H1 (cell line): Measurements from ENCODE around the gene ASCC1. TPM values are rescaled to one million over a fixed set of nuclear protein-coding genes. Genes with fewer than 3 reads are reported as not detected.

Experiments used
- CTCF ChIA-PET: fragments of 300-600 bp; sonication (Branson Sonifier 250); formaldehyde crosslinking; loops from one replicate; lab custom pipeline; 2021; ENCODE audit not compliant: partially characterized antibody; lab: Charles Lee
- POLR2A ChIA-PET: fragments of 300-600 bp; sonication (Branson Sonifier 250); formaldehyde crosslinking; loops from one replicate; lab custom pipeline; 2021; ENCODE audit warnings: inconsistent platforms; ENCODE audit not compliant: partially characterized antibody; lab: Charles Lee
- DNase-seq, 2 experiments: peaks; one replicate each; pipeline versions ENCODE4 v3.0.0 to v3.0.0-alpha.2; 2010 to 2022; ENCODE audit warnings: low spot score in 2 of 2, low read depth in 1 of 2, mixed read lengths in 1 of 2
- FAIRE-seq: peaks from 2 replicates; lab custom pipeline; 2011; peaks lifted over from hg19 to GRCh38; lab: Jason Lieb, UNC
- H2AFZ ChIP-seq: 2 replicates; pipeline ENCODE4 v1.8.1; 2012; ENCODE audit warnings: low read length, inconsistent platforms
- H2AK5ac ChIP-seq: 2 replicates; pipeline ENCODE4 v1.6.1; 2013; ENCODE audit warnings: low read depth, low read length
- H2BK120ac ChIP-seq: replicated peaks from 2 replicates; pipeline ENCODE3; 2013; ENCODE audit warnings: low read depth, low read length, inconsistent platforms
- H2BK12ac ChIP-seq: 2 replicates; pipeline ENCODE4 v1.6.1; 2013; ENCODE audit warnings: low read depth, low read length
- H2BK15ac ChIP-seq: 2 replicates; pipeline ENCODE4 v1.6.1; 2013; ENCODE audit warnings: low read length
- H2BK20ac ChIP-seq: 2 replicates; pipeline ENCODE4 v1.6.1; 2013; ENCODE audit warnings: low read length
- H2BK5ac ChIP-seq: 2 replicates; pipeline ENCODE4 v1.6.1; 2013; ENCODE audit warnings: low read depth, low read length
- H3K14ac ChIP-seq: 2 replicates; pipeline ENCODE4 v1.6.1; 2013; ENCODE audit warnings: inconsistent platforms; ENCODE audit not compliant: insufficient read length
- H3K18ac ChIP-seq: 2 replicates; pipeline ENCODE4 v1.6.1; 2013; ENCODE audit warnings: low read length; ENCODE audit errors: extremely low read depth
- H3K23ac ChIP-seq: 2 replicates; pipeline ENCODE4 v1.6.1; 2013; ENCODE audit warnings: inconsistent platforms; ENCODE audit not compliant: insufficient read length
- H3K23me2 ChIP-seq: 2 replicates; pipeline ENCODE4 v1.6.1; 2013; ENCODE audit warnings: low read depth, low read length
- H3K27ac ChIP-seq: 2 replicates; pipeline ENCODE4 v1.6.1; 2011; ENCODE audit warnings: low read depth, low read length, inconsistent platforms
- H3K27me3 ChIP-seq, 4 experiments: replicated peaks in 1 of 4; 1 replicate in 1 of 4; 2 replicates in 3 of 4; pipeline versions ENCODE4 v1.6.1 to v1.8.1; 2011 to 2013; ENCODE audit warnings: low read length in 3 of 4, mild to moderate bottlenecking in 3 of 4, inconsistent platforms in 2 of 4, mixed read lengths in 2 of 4, moderate library complexity in 1 of 4; ENCODE audit not compliant: control insufficient read depth in 3 of 4, insufficient read depth in 3 of 4; ENCODE audit errors: extremely low read depth in 1 of 4
- H3K36me3 ChIP-seq, 4 experiments: 2 replicates each; pipeline versions ENCODE4 v1.6.1 to v1.8.1; 2011 to 2013; ENCODE audit warnings: mild to moderate bottlenecking in 4 of 4, low read length in 3 of 4, moderate library complexity in 2 of 4, control low read depth in 1 of 4, inconsistent platforms in 1 of 4; ENCODE audit not compliant: insufficient read depth in 4 of 4, control insufficient read depth in 2 of 4
- H3K4ac ChIP-seq: replicated peaks from 2 replicates; pipeline ENCODE3; 2013; ENCODE audit warnings: low read length, low read depth, mixed read lengths, inconsistent platforms; ENCODE audit not compliant: insufficient read length
- H3K4me1 ChIP-seq, 4 experiments: replicated peaks in 1 of 4; 1 replicate in 1 of 4; 2 replicates in 3 of 4; pipeline versions ENCODE4 v1.6.1 to v1.8.1; 2011 to 2013; ENCODE audit warnings: low read length in 3 of 4, inconsistent platforms in 2 of 4, mixed read lengths in 1 of 4; ENCODE audit not compliant: insufficient read depth in 4 of 4, control insufficient read depth in 3 of 4
- H3K4me2 ChIP-seq, 2 experiments: 2 replicates each; pipeline versions ENCODE4 v1.6.1 to v1.8.1; 2011 to 2013; ENCODE audit warnings: low read depth in 2 of 2, low read length in 2 of 2, control low read depth in 1 of 2, inconsistent platforms in 1 of 2, mild to moderate bottlenecking in 1 of 2; ENCODE audit not compliant: insufficient read depth in 1 of 2
- H3K4me3 ChIP-seq, 4 experiments: fragments of 200-600, 300-600 bp in 1 of 4; sonication (generic), shearing (Covaris generic), sonication (Bioruptor Twin) in 1 of 4; 2 replicates each; pipeline versions ENCODE4 v1.5.1 to v1.8.1; 2011 to 2016; ENCODE audit warnings: low read length in 4 of 4, low read depth in 3 of 4, control low read depth in 2 of 4, inconsistent platforms in 2 of 4, mild to moderate bottlenecking in 2 of 4, mixed read lengths in 1 of 4, moderate library complexity in 1 of 4; ENCODE audit not compliant: insufficient read depth in 2 of 4; ENCODE audit errors: extremely low read depth in 1 of 4
- H3K56ac ChIP-seq: replicated peaks from 2 replicates; pipeline ENCODE3; 2013; ENCODE audit warnings: low read depth, mild to moderate bottlenecking, mixed read lengths, low read length, inconsistent platforms; ENCODE audit not compliant: insufficient read length
- H3K79me1 ChIP-seq: 2 replicates; pipeline ENCODE4 v1.6.1; 2013; ENCODE audit warnings: low read depth, low read length, control low read depth
- H3K79me2 ChIP-seq, 2 experiments: 2 replicates each; pipeline versions ENCODE4 v1.6.1 to v1.8.1; 2012 to 2013; ENCODE audit warnings: low read length in 2 of 2, mild to moderate bottlenecking in 2 of 2, inconsistent platforms in 1 of 2; ENCODE audit not compliant: insufficient read depth in 2 of 2, control insufficient read depth in 1 of 2
- H3K9ac ChIP-seq, 4 experiments: replicated peaks in 1 of 4; 1 replicate in 1 of 4; 2 replicates in 3 of 4; pipeline versions ENCODE4 v1.6.1 to v1.8.1; 2011 to 2013; ENCODE audit warnings: low read depth in 3 of 4, low read length in 3 of 4, control low read depth in 2 of 4, mild to moderate bottlenecking in 2 of 4, moderate library complexity in 2 of 4, inconsistent platforms in 1 of 4; ENCODE audit errors: extremely low read depth in 1 of 4
- H3K9me3 ChIP-seq, 2 experiments: 2 replicates each; pipeline versions ENCODE4 v1.6.1 to v1.8.1; 2012 to 2013; ENCODE audit warnings: mild to moderate bottlenecking in 2 of 2, moderate library complexity in 2 of 2, control low read depth in 1 of 2, inconsistent platforms in 1 of 2, low read depth in 1 of 2, low read length in 1 of 2, mixed read lengths in 1 of 2; ENCODE audit not compliant: insufficient read depth in 2 of 2
- H4K20me1 ChIP-seq, 2 experiments: replicated peaks in 1 of 2; 2 replicates each; pipeline versions ENCODE3 to v1.8.1; 2011 to 2013; ENCODE audit warnings: inconsistent platforms in 2 of 2, low read length in 2 of 2, mild to moderate bottlenecking in 1 of 2; ENCODE audit not compliant: insufficient read depth in 2 of 2, control insufficient read depth in 1 of 2
- H4K5ac ChIP-seq: 2 replicates; pipeline ENCODE4 v1.6.1; 2013; ENCODE audit warnings: low read length, low read depth, mixed read lengths, inconsistent platforms; ENCODE audit not compliant: insufficient read length
- H4K8ac ChIP-seq: 2 replicates; pipeline ENCODE4 v1.8.0; 2013; ENCODE audit warnings: mild to moderate bottlenecking, moderate library complexity, low read length, inconsistent platforms; ENCODE audit not compliant: insufficient read depth; ENCODE audit errors: extremely low read depth
- H4K91ac ChIP-seq: replicated peaks from 2 replicates; pipeline ENCODE3; 2013; ENCODE audit warnings: low read length, mixed read lengths, inconsistent platforms; ENCODE audit not compliant: insufficient read length
- BCL11A ChIP-seq, 2 experiments: IDR thresholded peaks; one replicate each; pipeline ENCODE4 v1.6.1; 2011; ENCODE audit warnings: low read depth in 2 of 2, low read length in 2 of 2, mild to moderate bottlenecking in 2 of 2
- BRCA1 ChIP-seq: IDR thresholded peaks from 2 replicates; pipeline ENCODE4 v1.6.1; 2012; ENCODE audit warnings: low read depth, low read length, improper control_type of control experiment
- CBX5 ChIP-seq: fragments of 300-800, 300-1000 bp; sonication (generic); IDR thresholded peaks from 2 replicates; pipeline ENCODE4 v1.7.1; 2016; ENCODE audit warnings: antibody characterized with exemption, low read length, low read depth
- EZH2 ChIP-seq: fragments of 200-600 bp; sonication (generic); IDR thresholded peaks from 2 replicates; pipeline ENCODE4 v1.7.1; 2012; ENCODE audit warnings: low read depth, mild to moderate bottlenecking, moderate library complexity, low read length, inconsistent platforms; ENCODE audit not compliant: severe bottlenecking
- JUN ChIP-seq: IDR thresholded peaks from 2 replicates; pipeline ENCODE4 v1.6.1; 2011; ENCODE audit warnings: low read depth, mild to moderate bottlenecking, improper control_type of control experiment, low read length
- KDM4A ChIP-seq: IDR thresholded peaks from one replicate; pipeline ENCODE4 v1.7.1; 2012; ENCODE audit warnings: low read depth, mild to moderate bottlenecking, moderate library complexity, low read length, inconsistent platforms; ENCODE audit not compliant: severe bottlenecking
- KDM5A ChIP-seq: fragments of 200-600 bp; IDR thresholded peaks from 2 replicates; pipeline ENCODE4 v1.7.1; 2012; ENCODE audit warnings: mild to moderate bottlenecking, low read length, inconsistent platforms, mixed read lengths
- MAFK ChIP-seq: IDR thresholded peaks from 2 replicates; pipeline ENCODE4 v1.6.1; 2012; ENCODE audit warnings: low read depth, mild to moderate bottlenecking, improper control_type of control experiment, low read length
- PHF8 ChIP-seq: fragments of 200-600 bp; sonication (generic); conservative IDR thresholded peaks from 2 replicates; pipeline ENCODE4 v1.7.1; 2012; ENCODE audit warnings: low read depth, mild to moderate bottlenecking, inconsistent platforms, low read length, moderate library complexity
- POU5F1 ChIP-seq: IDR thresholded peaks from 2 replicates; pipeline ENCODE4 v1.6.1; 2011; ENCODE audit warnings: low read depth, mild to moderate bottlenecking, low read length, moderate library complexity
- RNF2 ChIP-seq: fragments of 200-900, 300-1000 bp; sonication (generic); IDR thresholded peaks from 2 replicates; pipeline ENCODE4 v1.7.1; 2016; ENCODE audit warnings: borderline replicate concordance, low read depth, mild to moderate bottlenecking, antibody characterized with exemption, low read length; ENCODE audit not compliant: poor library complexity, severe bottlenecking; ENCODE audit errors: missing control alignments
- RXRA ChIP-seq: IDR thresholded peaks from 2 replicates; pipeline ENCODE4 v1.6.1; 2011; ENCODE audit warnings: low read depth, mild to moderate bottlenecking, low read length, moderate library complexity; ENCODE audit not compliant: insufficient read depth
- SP2 ChIP-seq: IDR thresholded peaks from 2 replicates; pipeline ENCODE4 v1.6.1; 2012; ENCODE audit warnings: mild to moderate bottlenecking, low read length, inconsistent platforms
- YY1 ChIP-seq: IDR thresholded peaks from 2 replicates; pipeline ENCODE4 v1.6.1; 2011; ENCODE audit warnings: low read depth, mild to moderate bottlenecking, low read length
- ZNF274 ChIP-seq: IDR thresholded peaks from 2 replicates; pipeline ENCODE4 v1.7.0; 2012; ENCODE audit warnings: low read length, borderline replicate concordance; ENCODE audit errors: extremely low read depth
- WGBS, 2 experiments: shearing (Covaris generic) in 1 of 2; methylation state at CpG; one replicate each; pipeline versions ENCODE4 v1.1.6 to v1.1.7; 2013 to 2015; ENCODE audit warnings: low lambda C conversion rate in 2 of 2, mixed read lengths in 2 of 2, inconsistent platforms in 1 of 2, low coverage in 1 of 2, missing lambda C conversion rate in 1 of 2; ENCODE audit not compliant: insufficient replicate concordance in 2 of 2, insufficient coverage in 1 of 2, insufficient read length in 1 of 2; ENCODE audit errors: extremely low coverage in 1 of 2, missing lambda C conversion rate in 1 of 2; 5-methylcytosine and 5-hydroxymethylcytosine counted together
- polyA plus RNA-seq, 7 experiments: library from polyadenylated mRNA; depleted of rRNA in 3 of 7; stranded (reverse) in 5 of 7; unstranded in 2 of 7; fragments of >200 nt in 5 of 7; fragments of 200-250 nt in 2 of 7; gene quantifications; 1 replicate in 5 of 7; 2 replicates in 1 of 7; 4 replicates in 1 of 7; pipeline versions ENCODE4 v1.2.1 to v1.2.3, GENCODE V29; 2011 to 2013; ENCODE audit warnings: missing spikeins in 2 of 7, mixed read lengths in 2 of 7
- total RNA-seq: library from RNA; stranded (reverse); fragmentation: NEBNext Ultra II Directional; extraction: Animal tissue kit (Norgen Biotek cat#: 25700); gene quantifications from 2 replicates; pipeline ENCODE4 v1.2.1, GENCODE V29; 2021

The ASCC1 gene
- total and polyA plus RNA-seq, 2 of the 8 experiments (the other 6 are each of a cell fraction or from before 2014, with no cell fraction given): 25.6 to 35.8 TPM

- H3K4me3 ChIP-seq: no peak overlapping the region
- H4K5ac ChIP-seq: no peak overlapping the region
- no peak overlapping the region for H4K8ac ChIP-seq
- no peaks in the 10 kb centered on the region; a peak in 1 of 7 replicates for H3K4me1 ChIP-seq
- H2BK15ac ChIP-seq: no peak overlapping the region
- FAIRE-seq (no peak), DNase-seq (no peak)
- no peak overlapping the region for H2BK120ac ChIP-seq
- H3K9me3 ChIP-seq: no peaks in the 10 kb centered on the region
- no peaks in the 10 kb centered on the region for H3K79me2 ChIP-seq
- H3K36me3 ChIP-seq: peaks cover 0 to 7% (median 2%) of the 10 kb centered on the region in 4 experiments; a peak in 4 of 8 replicates
- H3K79me1 ChIP-seq: no peaks in the 10 kb centered on the region
- no peak overlapping the region for H2BK20ac ChIP-seq
- H3K23ac ChIP-seq: no peak overlapping the region
- H3K56ac ChIP-seq: no peak overlapping the region
- H4K91ac ChIP-seq: no peak overlapping the region
- H2BK5ac ChIP-seq: no peak overlapping the region
- no peak overlapping the region for H3K18ac ChIP-seq
- H2AK5ac ChIP-seq: no peak overlapping the region
- no peaks in the 10 kb centered on the region; a peak in 3 of 7 replicates for H3K27me3 ChIP-seq
- no peak overlapping the region for H3K14ac ChIP-seq
- no peak overlapping the region for H3K4me2 ChIP-seq
- H3K23me2 ChIP-seq: no peaks in the 10 kb centered on the region
- WGBS, 2 experiments: 95% methylated on average over 4 of the region's 4 CpGs; no CpG with 5 or more reads in 1 of the 2 experiments
- CTCF ChIA-PET: no interaction called here
- no peaks in the 10 kb centered on the region for H4K20me1 ChIP-seq
- no peak overlapping the region for H2BK12ac ChIP-seq
- H3K27ac ChIP-seq: no peak overlapping the region
- POLR2A ChIA-PET: no interaction called here
- no peak overlapping the region for H3K4ac ChIP-seq
- H2AFZ ChIP-seq: no peak overlapping the region
- no peak overlapping the region for H3K9ac ChIP-seq
- TF ChIP-seq MAFK (no peak), RNF2 (no peak), BRCA1 (no peak), KDM5A (no peak), CBX5 (no peak), SP2 (no peak), JUN (no peak), YY1 (no peak), ZNF274 (no peak), EZH2 (no peak), BCL11A (IDR thresholded peaks at IDR 0.05; ENCODE audit: low read depth in 2 of 2, low read length in 2 of 2) (no peak), RXRA (no peak), PHF8 (no peak), POU5F1 (no peak), KDM4A (no peak)
These were observed 120.9 kb downstream of the ASCC1 start for GRCh38 chr10:72095195-72095594.
